ENCODE results near the gene TFF1.

The TFF1 gene

DNA sequence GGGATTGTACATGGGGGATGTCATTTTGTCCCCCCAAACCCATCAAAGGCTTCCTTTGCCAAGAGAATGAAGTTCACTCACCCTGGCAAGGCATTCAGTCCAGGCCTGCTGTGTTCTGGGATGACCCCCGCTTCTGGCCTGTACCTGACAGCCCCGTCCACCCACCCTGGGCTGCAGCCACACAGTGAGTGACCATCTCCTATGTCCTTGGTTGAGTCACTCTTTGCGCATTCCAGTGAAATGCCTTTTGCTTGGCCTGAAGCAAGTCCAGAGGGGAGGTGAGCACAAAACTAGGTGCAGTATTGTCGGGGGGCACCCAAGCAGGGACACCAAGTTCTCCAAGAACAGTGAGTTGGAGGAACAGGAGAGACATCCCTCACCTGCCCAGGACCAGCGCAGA lies 19.3 kb upstream of the TFF1 start:
- Histone ChIP-seq H3K4me3 (no peak overlapping the region), H3K27ac (no peak overlapping the region)

DNA sequence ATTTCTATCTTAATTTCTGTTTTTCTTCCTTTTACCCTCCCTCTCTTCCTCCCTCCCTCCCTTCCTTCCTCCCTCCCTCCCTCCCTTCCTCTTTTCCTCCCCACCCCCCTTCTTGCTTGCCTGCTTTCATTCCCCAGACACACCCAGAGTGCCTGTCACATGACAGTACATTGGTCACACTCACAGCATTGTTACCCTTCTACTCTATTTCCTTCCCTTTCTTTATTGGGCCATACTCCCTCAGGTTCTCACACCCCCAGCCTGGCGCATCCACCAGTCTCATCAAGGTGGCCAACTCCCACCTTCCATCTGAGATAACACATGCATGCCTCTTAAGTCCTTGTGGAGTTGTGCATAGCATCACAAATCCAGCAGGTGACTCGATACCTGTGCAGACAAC lies 18.7 kb upstream of the TFF1 start:
- H3K4me3 ChIP-seq: no peak overlapping the region
- H3K27ac ChIP-seq: no peak overlapping the region

DNA sequence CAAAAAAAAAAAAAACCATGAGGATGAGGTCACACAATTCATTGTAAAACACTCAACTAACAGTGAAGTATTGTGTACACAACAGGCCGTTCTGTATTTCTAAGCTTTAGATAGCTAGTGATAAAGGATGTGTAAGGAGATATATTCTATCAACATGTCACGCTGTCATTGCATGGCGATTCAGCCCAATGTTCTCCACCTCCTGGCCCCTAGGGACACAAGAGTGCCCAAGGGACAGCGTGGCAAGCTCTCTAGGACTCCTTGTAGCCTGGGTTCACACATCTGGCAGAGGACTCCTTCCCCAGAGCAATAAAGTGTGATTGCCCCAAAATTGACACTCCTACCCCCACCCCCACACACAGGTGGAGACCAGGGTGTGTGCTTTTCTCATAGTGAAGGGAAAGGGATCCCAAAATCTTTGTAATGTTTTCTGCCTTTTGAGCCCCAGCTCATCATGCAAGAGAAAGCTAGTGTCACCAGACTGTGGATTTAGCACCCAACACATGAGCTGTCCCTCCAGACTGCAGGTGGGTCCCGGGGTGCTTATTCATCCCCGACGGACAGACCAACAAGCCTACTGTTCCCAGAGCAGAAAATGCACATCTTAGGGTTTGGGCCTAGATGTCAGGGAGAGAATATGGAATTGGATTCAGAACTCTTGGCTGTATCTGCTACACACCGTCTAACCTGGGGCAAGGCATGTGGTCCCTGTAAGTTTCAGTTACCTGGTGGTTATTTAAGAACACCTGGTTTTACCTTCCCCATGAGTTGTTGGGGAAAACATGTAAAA lies 18.0 kb upstream of the TFF1 start:
- Histone ChIP-seq H3K27ac (no peak overlapping the region), H3K4me3 (no peak overlapping the region)

DNA sequence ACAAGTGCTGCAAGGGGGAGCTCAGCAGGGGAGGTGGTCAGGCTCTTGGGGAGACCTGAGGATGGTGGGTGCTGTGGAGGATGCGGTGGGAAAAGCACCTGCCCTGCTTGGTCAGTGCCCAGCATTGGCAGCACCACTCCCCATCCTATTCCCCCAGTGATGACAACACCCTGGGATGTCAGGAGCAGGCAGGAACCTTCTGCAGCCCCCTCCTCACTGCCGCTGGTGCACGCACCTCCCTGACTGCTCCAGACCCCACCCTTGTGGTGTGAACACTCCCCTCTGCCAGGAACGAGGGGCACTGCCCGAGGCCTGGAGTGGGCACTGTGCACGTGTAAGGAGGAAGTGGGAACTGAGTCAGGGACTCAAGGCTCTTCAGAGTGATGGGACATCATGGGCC lies 17.0 kb upstream of the TFF1 start:
- no peak overlapping the region for H3K4me3 ChIP-seq

DNA sequence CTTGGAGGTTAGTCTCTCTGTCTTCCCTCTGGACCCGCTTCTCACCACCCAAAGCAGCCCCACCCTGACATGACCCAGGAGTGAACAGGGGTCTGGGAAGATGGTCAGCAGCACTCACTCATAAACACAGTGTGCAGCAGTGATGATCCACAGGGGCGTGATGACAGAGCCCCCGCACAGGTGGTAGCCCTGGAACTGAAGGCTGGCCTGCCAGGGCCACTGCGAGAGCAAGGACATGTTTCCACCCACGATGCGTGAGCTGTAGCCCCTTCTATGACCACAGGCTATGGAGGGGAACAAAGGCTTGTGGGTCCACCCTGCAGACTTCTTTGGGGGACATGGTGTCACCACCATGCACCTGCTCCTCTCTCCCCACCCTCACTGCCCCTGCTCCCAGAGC lies 16.6 kb upstream of the TFF1 start:
- Histone ChIP-seq H3K27ac (no peak overlapping the region), H3K4me3 (no peak overlapping the region)

More for the DNA sequence above, 17.0 kb upstream of the TFF1 start:
- no peak overlapping the region for H3K27ac ChIP-seq

DNA sequence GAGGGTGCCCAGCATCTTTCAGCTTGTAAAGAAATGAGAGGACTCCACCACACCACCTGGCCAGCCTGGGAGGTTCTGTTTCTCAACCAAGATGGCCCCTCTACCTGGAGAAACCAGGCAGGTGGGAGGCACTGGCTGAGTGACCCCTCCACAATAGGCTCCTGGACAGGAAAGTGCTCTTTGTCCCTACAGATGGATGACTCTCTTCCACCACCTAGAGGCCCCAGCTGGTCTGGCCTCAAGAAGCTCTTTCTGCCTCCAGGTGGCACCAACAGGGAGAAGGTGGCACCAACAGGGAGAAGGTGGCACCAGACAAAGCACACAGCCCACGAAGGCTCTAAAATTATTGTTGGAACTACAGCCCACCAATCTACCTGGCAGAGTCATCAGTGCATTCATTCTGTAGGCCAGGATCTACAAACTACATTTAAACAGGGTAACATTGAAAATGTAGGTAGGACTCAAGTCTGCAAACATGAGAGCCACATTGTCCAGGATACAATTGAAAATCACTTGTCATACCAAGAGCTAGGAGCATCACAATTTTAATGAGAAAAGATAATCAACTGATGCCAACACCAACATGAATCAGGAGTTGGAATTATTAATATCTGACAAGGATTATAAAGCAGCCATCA lies 15.1 kb upstream of the TFF1 start:
- Histone ChIP-seq H3K4me3 (no peak overlapping the region), H3K27ac (no peak overlapping the region)

DNA sequence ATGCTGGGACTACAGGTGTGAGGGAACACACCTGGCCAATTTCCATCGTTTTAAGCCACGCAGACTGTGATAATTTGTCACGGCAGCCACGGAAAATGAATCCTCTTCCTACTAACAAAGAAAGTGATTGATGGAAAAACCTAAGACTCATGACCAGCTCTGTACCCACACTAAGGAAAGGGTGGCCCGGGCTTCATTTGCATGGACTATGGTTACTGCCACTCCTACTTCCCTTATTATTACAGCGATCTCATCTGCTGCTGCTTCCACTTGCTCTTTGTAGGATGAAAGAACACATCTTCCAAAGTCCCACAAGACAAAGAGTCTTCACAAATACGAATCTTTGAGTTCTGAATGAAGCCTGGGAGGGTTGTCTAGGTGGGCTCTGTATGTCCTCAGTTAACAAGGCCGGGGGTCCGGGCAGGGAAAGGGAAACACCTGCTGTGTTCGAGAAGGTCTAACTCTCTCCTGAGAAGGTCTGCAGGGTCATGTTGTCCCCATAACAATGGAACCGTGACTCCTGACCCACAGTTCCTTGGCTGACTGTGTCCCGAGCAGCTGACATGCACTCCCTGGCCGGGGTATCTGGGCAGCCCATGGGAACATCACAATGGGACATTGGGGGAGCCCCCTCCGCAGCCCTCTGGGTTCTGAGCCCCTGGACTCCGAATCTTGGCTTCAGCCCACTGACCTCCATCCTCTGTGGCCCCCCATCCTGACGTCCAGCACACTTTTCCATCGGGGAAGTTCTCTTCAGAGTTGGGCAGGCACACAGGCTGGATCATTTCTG lies 13.3 kb upstream of the TFF1 start:
- H3K4me3 ChIP-seq: no peak overlapping the region
- no peak overlapping the region for H3K27ac ChIP-seq

DNA sequence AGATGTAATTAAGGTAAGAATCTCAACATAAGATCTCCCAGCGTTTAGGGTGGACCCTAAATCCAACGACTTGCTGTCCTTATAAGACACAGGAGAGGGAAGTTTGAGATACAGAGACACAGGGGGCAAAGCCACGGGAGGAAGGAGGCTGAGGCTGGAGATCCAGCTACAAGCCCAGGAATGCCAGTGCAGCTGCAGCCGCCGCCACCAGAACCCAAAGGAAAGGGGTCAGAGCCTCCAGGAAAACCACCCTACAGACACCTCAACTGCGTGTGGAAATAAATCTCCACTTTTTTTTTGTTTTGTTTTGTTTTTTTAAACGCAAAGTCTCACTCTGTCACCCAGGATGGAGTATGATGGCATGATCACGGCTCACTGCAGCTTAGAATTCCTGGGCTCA lies 12.1 kb upstream of the TFF1 start:
- no peak overlapping the region for H3K4me3 ChIP-seq
- H3K27ac ChIP-seq: no peak overlapping the region

DNA sequence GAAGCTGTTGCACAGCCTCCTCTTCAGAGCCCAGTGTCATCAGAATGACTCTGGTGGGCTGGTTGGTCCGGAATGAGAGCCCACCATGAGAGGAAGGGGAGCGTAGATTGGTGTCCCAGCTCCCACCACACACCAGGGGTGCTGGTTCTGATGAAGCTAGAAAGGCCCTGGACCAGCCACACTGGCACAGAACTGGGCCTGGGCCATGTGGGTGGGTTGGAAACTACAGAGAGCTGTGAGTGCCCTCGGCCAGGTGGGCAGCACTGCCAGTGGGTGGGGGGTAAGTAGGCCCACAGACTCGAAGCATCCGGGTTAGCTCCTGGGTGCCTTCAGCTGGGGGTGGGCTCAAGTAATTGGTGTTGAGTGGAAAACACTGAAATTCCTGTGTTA lies 11.6 kb upstream of the TFF1 start:
- no peak overlapping the region for H3K27ac ChIP-seq

DNA sequence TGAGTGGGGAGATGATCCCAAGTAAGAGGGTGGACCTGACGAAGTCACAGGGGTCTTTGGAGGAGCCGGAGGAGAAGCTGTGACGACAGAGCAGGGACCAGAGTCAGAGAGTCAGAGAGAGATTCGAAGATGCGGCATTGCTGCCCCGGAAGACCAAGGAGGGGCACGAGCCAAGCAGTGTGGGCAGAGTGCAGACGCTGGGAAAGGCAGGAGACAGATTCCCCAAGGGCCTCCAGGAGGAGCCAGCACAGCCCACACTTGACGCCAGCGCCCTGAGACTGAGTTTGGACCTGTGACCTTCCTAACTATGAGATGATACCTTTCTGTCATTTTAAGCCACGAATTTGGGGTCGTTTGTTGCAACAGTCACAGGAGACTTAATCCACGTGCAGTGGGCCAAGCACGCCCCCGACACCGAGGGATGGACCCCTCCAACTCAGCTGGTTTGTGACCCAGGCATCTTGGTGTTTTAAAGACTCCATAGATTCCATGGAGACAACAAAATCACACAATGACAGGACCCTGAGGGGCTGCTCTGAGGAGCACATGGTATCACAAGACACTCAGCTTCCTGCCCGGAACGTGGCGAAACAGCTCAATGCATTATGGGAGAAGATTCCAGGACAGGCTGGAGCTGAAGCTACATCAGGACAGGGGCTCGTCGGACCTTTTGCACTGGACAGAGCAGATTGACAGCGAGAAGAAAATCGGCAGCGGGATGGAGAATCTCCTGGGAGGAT lies 11.0 kb upstream of the TFF1 start:
- no peak overlapping the region for H3K4me3 ChIP-seq
- H3K27ac ChIP-seq: no peak overlapping the region

More for the DNA sequence above, 11.6 kb upstream of the TFF1 start:
- H3K4me3 ChIP-seq: no peak overlapping the region

DNA sequence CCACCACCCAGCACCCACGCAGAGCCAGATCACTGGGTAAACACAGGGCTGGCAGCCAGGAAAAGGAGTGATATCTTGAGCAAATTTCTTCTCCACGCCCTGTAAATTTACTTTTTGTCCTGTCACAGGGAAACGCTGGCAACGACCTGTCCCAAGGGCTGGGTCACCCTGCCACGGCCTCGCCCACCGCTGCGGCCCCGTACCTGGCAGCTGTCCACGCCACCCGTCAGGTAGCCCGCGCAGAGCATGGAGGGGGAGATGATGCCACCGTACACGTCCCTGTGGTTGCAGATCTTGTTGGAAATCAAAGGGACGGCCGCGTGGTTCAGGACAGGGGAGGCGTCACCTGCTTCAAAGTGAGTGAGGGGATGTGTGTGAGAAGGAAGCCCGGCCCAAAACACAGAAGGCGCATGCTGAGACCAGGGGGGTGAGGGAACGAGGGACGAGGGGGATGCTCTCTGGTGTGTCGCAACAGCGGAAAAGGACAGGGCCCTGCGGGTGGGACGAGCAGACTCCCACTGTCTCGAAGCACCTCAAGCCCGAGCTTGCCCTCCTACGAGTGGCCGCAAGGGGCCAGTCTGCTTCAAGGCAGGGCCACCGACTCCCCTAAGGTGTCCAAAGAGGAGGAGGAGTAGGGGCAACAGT lies 10.1 kb upstream of the TFF1 start:
- Histone ChIP-seq H3K27ac (no peak overlapping the region), H3K4me3 (no peak overlapping the region)

DNA sequence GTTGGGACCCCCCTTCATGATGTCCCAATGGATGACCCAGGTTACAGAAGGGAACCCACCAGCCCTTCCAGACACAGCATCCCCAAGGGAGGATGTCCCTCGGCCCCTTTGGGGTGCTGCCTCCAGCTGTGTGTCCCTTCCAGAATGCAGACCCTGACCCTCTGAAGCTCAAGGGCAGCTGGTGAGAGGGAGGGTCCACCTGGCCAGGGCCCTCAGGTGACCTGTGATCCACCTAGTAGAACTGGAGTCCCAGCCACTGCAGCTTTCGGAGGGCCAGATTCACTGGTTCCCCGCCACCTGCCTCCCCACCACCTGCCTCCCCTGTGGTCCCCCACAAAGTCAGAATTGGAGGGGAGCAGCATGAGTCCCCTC lies 9.6 kb upstream of the TFF1 start:
- Histone ChIP-seq H3K27ac (no peak overlapping the region), H3K4me3 (no peak overlapping the region)

DNA sequence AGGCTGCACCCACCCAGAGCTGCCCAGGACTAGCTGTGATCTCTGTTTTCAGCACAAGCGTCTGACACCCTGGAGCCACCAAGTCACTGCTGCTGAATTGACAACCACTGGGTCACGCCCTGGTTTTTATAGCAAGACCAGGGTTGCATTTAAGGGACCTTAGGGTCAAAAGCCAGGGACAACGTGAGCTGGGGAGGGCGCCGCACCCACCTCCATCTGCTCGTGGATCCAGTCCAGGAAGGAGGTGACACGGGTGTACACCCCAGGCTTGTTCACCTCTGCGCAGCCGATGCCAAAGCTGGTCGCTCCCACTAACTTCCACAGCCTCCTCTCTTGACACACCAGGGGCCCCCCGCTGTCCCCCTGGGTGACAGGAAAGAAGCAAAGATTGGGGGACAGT lies 9.2 kb upstream of the TFF1 start:
- Histone ChIP-seq H3K4me3 (no peak overlapping the region), H3K27ac (no peak overlapping the region)

DNA sequence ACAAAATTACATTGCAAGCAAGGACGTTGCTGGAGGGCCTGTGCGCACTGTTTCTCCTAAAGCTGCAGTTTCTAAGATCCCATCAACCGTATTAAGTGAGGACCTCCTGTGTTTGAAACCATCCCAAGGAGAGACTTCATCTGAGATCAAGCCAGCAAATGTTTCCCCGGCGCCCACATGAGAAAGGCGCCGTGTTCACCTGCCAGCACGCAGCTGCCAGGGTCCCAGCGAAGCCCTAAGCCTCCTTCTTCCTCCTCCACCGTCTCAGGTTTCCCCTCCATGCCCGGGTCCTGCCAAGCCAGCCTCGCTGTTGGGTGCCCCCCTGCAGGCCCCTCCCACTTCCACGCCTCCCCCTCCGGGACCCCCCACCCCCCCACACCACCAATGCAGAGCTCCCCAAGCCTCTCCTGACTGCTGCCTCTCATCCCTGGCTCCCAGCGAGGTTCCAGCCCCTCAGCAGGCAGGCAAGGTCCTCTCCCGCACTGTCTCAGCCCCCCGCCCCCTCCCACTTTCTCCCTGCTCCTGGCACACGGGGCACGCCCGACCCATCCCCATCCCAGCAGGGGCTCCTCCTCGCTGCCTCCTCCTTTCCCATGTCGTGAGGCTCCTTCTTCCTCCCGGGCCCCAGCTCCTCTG lies 8.6 kb upstream of the TFF1 start:
- no peak overlapping the region for H3K4me3 ChIP-seq
- H3K27ac ChIP-seq: no peak overlapping the region

DNA sequence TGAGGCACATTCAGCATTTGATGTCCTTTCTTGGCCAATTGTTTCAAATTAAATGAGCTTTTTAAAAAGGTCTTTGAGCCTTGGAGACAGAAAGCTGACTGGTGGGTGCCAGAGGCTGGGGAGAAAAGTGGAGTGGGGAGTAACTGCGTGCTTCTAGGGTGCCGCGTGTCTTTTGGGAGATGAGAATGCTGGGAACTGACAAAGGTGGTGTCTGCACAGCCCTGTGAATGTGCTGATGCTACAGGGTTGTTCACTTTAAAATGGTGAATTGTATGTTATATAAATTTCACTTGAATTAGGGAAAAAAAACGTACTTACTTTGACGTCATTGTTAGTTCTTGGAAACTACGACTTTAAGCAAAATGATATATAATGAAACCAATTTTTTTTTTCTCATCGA lies 8.1 kb upstream of the TFF1 start:
- Histone ChIP-seq H3K4me3 (no peak overlapping the region), H3K27ac (no peak overlapping the region)

DNA sequence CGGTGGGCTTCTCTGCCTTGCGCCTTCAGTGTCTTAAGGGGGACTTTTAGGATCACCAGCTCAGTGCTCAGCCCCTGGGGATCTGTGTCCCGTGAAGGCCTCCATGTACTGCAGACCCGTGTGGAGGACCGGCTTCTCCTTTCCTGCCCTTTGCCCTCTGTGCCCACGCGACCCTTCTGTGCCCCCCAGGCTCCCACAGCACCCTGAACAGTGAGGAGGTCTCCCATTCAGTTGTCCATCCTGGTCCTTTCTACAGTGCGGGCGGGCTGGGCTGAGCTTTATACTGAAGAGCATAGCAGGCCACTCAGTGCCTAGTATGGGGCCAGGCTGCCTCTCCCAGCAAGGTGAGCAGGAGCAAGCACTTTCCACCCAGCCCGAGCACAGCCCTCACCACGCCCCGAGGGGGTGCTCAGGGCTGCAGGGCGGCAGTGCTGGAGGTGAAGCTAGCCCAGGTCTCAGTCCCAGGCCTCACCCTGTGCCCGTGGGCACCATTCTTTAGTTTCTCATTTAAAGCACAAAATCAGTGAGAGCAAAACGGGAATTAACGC lies 7.6 kb upstream of the TFF1 start:
- H3K4me3 ChIP-seq: no peak overlapping the region
- no peak overlapping the region for H3K27ac ChIP-seq

DNA sequence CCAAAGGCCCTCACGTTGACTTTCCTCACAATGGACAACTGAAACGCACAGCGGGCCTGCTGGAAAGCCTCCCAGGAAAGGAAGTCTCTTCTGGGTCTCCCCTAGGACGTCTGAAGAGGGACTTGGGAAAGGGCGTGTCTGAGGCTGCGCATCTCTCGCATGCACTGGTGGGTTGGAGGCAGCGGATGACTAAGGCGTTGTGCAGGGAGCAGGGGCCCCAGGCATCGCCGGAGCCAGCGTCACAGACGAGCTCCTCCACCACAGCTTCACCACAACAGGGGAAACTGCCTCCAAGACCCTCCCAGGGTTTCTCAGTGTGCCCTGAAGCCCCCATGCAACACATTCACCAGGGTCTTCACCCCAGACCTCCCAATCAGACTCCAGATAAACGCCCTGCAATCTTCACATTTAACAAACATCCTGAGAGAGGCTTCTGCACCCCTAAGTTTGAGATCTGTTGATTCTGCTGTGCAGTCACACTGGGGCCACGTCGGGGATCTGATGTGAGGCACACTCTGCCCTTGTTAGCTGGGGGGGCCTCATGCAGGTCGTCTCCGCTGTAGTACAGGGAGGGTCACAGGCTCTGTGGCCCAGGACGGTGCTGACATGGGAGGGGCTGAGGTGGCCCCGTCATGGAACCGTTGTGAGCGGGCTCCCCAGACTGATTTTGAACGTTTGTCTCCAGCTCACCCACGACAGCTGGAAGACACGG lies 7.0 kb upstream of the TFF1 start:
- no peak overlapping the region for H3K27ac ChIP-seq
- H3K4me3 ChIP-seq: no peak overlapping the region

DNA sequence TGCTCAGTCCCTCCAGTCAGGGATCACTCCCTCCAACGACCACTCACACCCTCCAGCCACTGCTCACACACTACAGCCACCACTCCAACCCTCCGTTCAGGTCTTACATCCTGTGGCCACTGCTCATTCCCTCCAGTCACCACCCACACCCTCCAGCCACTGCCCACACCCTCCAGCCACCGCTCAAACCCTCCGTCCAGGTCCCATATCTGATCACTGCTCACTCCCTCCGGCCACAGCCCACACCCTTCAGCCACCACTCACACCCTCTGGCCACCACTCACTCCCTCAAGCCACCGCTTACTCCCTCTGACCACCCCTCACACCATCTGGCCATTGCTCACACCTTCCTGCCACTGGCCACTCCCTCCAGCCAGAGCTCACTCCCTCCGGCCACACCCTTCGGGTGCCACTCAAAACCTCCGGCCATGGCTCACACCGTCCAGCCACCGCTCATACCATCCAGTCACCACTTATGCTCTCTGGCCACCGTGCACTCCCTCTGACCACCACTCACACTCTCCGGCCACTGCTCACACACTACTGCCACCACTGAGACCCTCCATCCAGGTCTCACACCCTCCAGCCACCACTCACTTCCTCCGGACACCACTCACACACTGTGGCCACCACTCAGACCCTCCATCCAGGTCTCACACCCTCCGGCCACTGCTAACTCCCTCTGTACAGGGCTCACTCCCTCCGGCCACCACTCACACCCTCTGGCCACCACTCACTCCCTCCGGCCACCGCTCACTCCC lies 4.7 kb upstream of the TFF1 start:
- Histone ChIP-seq H3K4me3 (no peak overlapping the region), H3K27ac (no peak overlapping the region)
